Left forelimb (tissue), 1 donor: ENCODE measurements around the gene SLX4IP.
"Not testable (repeated sequence)": the region's sequence is repeated elsewhere in the genome, so short reads cannot be mapped to it uniquely, and the experiment has no call there.

Source experiments
- DNase-seq: peaks from one replicate; pipeline ENCODE4 v3.0.0-alpha.2; 2018; ENCODE audit warnings: low spot score

SLX4IP gene

DNA sequence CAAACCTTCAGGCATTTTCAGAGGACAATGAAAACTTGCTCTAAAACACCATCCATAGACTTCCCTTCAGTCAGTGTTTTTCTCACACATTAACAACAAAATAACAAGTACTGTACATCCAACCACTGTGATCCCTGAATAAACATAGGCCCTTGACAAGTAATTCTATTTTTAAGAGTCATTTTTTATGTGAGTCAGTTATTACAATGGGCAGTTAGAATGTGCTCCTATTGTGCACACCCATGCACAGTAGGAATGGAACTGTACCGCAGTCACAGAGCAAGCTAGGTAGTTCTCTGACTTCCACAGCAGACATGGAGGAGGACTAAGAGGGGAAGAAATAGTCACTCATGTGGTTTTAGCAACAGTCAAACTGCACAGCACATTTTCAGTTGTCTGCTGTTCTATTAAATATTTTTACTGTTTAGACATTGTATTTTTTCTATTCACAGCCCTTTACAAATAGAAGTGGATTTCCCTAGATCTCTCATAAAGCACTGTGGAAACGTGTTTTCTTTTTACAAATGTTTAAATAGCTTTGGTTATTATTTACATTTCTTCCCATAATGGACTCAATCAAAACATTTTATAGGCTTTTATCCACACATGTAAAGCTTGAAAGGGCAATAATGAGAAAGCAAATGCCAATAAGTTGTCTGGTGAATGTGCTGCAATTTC, 138.3 kb downstream of the SLX4IP start:
- DNase-seq = no peak

DNA sequence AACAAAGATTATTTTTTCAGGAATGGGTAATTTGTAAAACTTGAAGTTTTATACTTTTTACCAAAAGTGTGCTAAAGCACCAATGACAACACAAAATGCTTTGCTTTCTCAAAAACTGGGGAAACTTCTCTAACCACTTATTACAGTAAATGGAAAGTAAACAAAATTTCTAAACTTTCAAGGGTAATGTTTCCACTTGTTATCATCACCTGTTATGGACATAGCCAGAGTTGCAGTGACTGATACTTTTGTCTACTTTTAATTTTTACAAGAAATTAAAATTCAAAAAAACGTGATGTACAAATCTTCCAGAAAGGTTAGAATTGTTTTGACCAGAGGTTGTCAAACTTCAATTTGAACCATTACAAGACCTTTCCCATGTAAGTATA, 138.8 kb downstream of the SLX4IP start:
- DNase-seq = no peak

DNA sequence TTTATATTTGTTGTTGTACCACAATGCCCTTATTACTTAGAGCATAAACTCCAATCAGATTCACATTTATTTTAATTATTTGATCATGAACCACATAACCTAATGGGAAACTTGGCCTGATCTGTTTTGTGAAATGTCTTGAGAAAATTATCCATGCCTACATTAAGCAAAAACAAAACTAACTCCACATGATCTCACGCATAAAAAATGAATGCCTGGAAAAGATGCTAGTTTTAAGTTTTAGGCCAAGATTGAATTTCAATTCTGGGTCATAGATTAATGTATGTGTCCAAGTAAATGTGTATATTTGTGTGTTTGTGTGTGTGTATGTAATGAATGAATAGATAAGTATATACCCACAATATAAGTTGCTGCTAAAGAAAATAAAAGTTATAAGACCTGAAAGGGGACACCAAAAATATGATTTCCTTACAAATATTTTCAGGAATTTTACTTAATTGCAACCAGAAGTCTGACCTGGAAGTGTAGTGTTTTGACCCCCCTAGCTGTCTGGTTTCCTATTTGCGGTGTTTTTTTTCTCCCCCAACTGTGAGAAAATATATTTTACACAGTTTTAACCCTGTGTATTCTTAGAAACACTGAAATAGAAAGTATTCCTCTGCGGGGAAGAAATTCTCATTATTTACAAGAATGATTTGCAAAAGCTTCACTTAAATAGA, 141.4 kb downstream of the SLX4IP start:
- DNase-seq = no peak

DNA sequence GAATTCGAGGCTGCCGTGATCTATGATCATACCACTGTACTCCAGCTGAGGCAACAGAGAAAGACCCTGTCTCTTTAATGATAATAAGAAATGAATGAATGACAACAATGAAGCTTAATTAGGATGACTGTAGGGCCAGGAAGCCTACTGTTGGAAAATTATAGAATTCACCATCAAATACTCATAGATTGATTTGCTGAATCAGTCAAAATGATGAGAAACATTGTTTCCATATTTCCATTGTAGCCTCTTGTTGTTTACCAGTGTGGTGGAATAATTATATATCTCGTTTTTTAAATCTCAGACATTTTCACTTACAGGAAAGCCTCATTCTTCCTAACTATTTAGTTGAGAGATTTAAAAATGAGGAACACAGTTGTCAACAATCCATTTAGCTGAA, 142.5 kb downstream of the SLX4IP start:
- DNase-seq = no peak

DNA sequence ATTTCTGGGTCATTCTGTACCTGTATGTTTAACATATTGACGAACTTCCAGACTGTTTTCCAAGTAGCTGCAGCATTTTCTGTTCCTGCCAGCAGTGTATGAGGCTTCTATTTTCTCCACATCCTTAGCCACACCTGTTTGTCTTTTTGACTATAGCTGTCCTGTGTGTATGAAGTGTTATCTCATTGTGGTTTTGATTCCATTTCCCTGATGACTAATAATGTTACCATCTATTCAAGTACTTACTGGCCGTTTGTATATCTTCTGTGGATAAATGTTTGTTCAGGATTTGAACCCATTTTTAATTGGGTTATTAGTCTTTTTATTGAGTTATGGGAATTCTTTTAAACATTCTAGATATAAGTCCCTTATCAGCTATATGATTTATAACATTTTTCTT, 143.5 kb downstream of the SLX4IP start:
- no peak for DNase-seq

DNA sequence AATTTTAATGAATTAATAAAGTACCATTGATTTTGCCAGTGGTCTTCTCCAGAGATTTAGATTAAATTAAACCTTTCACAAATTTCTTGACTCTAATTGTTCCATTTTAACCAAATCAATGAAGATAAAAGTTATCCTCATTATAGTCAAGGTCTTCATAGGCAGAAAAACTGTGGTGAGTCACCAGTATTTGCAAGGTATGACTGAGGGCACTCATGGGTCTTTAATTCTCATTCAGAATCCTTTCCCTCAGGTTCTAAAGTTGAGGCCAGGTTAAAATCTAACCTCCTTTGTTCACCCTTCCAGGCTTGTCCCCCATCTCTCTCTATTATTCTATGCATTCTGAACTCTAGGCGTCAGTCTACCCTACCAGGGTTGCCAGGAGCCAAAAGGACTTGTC, 144.8 kb downstream of the SLX4IP start:
- no peak for DNase-seq

DNA sequence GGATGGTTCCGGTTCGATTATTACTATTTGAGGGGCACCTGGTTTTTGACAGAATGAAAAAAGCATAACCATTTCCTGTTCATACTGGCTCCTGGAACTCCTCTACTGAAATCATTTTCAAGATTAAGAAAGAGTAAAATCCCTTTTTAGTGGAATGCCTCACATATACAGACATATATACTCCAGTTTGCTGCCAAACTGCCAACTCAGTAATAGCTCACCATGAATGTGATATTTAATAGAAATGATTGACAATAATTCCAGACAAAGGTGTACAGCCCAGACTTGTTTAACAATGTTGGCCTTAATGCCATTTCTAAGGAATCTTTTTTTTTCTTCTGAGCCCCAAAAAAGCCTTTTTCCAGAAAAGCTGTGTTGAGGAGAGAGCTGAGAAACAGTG, 145.6 kb downstream of the SLX4IP start:
- DNase-seq = no peak

DNA sequence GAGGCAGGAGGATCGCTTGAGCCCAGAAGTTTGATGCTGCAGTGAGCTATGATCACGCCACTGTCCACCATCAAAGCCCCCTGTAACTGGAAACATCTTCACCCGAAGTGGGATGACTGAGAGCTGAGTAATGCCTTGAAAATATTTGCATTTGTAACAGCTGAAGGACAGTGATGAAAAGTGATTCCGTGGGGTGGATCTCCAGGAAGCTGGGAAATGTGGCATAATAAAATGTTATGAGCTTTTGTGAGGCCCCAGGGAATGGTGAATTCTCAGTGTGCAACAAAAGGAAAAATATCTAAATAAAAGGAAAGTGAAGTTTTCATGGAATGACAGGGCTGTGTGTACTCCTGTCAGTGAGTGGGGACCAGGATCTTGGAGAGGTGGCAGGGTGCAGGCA, 146.7 kb downstream of the SLX4IP start:
- no peak for DNase-seq

DNA sequence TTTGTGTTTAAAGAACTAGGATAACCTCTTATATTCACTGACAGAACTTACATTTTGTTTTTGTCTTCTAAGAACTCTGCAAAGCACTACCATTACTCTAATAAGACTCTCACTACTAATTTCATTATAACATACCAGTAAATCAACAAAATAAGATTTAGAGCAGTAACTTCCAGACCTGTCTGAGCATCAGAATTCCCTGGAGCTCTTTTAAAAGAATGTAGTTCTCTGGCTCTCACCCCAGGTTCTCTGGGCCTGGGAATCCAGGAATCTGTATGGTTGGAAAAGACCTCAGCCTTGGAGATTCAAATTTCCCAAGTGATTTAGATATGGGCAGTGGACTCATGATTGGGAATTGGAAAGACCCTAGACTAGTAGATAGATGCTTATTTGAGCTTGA, 149.3 kb downstream of the SLX4IP start:
- no peak for DNase-seq

DNA sequence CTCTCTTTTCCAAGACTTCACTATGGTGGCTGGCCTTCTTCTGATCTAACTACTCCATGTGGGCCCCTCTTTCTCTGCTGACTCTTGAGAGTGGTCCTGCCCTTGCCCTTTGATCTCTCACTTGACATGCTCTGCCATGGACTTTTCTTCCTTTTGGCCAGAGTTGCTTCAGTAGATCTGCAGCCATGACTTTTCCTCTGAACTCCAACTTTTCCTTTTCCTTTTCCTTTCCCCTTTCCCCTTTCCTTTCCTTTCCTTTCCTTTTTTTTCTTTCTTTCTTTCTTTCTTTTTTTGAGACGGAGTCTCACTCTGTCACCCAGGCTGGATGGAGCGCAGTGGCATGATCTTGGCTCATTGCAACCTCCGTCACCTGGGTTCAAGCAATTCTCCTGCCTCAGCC, 150.2 kb downstream of the SLX4IP start:
- no peak for DNase-seq

DNA sequence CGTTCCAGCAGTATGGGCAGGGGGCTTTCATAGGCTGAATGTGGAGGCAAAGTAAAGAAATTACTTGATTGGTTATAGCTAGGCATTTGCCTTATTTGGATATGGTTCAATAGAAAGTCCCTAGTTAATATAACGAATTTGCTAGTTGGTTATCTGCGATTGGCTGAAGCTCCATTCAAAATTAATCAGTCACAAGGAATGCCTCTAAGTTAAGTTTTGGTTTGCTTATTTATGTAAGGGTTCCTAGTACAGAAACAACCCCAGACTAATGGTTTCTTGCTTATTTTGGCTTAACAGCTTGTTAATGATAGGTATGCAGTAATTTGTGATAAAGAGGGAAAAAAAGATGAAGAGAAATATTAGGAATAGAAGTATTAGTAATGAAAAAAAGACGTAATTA, 151.2 kb downstream of the SLX4IP start:
- no peak for DNase-seq

DNA sequence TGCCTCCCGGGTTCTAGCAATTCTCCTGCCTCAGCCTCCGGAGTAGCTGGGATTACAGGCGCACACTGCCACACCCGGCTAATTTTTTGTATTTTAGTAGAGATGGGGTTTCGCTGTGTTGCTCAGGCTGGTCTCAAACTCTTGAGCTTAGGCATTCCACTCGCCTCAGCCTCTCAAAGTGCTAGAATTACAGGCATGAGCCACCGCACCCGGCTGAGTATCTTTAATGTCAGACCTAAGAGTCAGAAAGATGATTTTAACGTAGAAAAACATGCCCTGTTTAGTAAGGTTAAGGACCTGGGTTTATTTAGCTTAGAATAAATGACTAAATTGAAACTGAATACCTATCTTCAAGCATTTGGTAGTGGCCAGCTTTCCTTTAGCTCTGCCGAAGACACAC, 155.3 kb downstream of the SLX4IP start:
- DNase-seq = not testable (repeated sequence)

DNA sequence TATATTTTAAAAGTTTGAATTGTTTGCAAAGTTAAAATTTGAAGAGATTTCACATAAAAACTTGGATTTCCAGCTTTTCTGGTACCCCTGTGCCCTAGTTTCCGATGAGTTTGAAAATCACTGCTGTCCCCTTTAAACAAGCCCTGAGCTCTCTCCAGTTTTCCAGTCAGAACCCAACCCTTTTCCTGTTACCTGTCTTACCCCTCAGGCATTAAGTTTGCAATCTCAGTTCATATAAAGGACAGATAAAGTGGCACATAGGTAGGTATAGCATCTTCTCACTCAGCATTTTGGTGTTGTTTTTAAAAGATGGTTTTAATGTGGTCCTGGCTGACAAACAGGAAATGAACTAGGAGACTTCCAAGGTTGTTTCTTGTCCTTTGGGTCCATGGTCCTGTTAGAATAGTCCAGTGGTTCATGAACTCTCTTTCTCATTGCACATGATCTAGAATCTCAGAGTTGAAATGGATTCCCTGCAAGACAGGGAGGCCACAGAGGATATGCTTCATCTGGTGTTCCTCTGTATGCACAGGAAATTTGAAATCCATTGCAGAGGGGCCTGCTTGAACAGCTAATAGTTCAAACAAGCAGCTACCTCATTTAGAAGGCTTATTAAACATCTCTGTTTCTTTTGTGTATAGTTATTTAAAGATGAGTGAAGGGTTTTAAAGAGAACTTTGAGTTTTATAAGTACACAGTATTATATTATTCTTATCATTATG, 156.0 kb downstream of the SLX4IP start:
- no peak for DNase-seq

DNA sequence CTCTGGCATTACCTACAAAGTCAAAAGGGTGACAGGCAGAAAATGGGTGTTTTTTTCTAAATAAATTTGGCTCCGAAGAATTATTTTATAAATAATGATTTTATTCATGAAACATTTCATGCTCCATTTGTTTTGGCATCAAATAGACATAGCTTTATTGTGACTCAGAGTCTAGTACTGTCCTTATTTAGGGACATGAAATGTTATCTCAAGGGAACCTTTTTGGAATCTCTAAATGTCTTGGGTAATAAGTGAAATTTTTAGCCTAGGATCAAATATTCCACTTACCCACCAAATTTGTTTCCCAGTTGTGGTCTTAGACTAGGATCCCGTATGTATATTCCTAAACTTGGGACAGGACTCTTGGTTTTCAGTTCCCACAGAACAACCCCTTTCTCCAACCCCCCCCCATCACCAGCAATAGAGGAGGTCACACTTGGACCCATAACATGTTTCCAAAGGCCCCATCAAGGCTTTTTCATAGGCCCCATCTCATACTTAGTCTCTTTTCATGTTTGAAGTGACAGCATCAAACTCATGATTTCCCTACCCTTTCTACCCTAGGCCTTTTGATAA, 156.9 kb downstream of the SLX4IP start:
- no peak for DNase-seq

DNA sequence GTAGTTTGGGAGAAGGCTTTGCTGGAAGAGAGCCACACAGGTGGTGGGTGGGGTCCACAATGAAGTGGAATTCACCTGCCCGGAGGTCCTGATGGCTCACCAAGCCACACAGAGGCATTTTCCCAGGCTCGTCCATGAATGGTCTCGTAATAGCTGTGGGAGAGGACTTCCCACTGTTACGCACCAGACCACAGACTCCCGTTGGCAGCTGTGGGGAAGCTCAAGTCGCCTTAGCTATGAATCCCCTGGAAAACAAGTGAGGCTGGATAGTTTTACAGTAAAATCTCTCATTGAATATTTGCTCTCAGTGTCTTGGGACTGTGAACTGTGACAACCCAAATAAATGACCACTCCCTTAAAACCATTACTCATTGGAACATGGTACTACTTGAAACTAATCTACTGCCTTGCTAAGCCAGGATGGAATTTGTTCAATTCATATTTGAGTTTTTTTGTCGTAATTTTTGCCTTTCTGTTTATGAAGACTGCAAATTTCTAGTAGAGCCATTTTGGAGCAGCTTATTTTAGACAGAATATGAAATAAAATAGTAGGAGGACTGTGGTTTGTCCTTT, 159.3 kb downstream of the SLX4IP start:
- DNase-seq = no peak

DNA sequence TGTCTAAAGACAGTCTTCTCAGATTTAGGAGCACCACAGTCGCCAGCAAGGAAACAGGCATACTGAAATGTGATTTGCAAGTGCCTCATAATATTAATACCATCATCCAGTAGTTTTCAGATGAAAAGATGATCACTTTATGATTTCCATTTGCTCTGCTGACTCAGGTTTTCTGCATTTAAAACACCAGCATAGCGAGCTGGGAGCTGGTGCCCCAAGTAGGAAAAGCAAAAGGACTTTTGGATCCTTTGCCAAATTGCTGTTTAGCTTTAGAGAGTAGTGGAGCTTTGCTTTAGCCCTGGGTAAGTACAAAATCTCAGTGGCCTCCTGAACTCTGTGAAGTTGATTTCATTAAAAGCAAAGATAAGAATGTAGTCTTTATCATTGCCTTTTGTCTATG, 160.2 kb downstream of the SLX4IP start:
- no peak for DNase-seq

DNA sequence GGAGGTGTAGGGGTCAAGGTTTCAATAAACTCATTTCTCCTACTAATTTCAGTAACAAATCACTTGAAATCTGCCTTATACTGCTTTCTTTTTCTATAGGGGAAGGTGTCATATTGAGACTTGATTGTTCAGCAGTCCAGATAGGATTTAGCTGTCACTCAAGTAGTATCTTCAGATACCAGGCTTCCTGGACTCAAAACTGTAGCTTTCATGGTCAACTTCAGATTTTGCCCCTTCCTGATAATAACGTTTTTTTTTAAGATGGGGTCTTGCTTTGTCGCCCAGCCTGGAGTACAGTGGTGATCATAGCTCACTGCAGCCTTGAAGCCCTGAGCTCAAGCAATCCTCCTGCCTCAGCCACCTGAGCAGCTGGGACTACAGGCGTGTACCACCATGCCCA, 160.9 kb downstream of the SLX4IP start:
- DNase-seq = no peak

DNA sequence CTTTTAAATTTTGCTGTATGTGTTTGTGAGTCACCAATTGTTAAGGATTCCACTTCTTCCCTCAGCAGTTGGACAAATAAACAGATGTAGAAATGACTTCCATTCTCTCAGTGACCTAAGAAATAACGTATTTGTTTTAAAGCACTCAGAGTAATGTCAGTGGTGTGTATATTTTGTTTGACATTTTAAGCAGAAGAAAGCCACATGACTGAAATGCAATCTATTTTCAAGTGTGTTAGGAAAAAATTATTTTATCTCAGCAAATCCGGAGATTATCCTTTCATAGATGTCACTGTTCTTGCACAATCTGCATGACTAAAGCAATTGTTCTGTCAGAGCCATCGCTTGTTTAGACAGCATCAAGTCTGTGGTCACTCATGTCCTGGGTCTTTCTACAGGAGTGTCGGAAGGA, 161.6 kb downstream of the SLX4IP start:
- no peak for DNase-seq

DNA sequence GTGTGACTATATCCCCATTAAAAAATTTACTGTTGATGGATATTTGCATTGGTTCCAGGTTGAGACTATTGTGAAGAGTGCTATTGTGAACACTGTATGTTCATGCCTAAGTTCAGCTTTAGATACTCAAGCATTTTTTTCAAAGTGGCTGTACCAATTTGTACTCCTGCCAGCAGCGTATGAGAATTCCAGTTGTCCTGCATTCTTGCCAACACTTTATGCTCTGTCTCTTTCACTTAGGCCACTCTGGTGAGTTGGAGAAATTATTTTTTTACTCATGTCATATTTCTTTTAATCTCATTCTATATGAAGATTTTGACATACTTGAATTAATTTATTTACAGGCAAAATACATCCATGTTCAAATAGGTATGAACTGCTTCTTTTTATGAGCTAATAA, 162.5 kb downstream of the SLX4IP start:
- DNase-seq = no peak

DNA sequence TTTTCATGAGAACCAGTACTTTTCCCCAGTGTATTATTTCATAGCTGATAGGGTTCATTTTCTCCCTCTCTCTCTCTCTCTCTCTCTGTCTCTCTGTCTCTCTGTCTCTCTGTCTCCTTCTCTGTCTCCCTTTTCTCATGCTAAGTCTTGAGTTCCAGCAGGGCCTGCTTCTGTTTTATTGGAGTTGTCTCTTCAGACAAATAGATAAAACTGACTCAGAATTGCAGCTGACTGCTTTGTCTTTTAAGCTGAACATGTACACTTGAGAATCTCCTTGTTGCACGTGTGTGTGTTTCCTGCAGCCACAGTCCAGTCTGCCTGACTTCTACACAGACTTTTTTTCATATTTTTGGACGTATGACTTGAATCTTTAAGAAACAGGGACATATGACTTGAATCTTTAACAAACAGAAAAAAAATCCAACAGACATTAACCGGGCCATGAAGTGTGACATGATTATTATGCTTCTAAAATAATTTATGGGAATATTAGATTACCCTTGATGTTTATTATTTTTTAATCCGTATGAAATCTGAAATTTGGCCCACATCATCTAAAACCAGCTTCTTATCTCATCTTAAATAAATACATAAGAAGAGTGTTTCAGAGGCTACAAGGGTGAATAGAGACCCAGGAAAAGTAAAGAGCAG, 167.2 kb downstream of the SLX4IP start:
- DNase-seq = no peak

DNA sequence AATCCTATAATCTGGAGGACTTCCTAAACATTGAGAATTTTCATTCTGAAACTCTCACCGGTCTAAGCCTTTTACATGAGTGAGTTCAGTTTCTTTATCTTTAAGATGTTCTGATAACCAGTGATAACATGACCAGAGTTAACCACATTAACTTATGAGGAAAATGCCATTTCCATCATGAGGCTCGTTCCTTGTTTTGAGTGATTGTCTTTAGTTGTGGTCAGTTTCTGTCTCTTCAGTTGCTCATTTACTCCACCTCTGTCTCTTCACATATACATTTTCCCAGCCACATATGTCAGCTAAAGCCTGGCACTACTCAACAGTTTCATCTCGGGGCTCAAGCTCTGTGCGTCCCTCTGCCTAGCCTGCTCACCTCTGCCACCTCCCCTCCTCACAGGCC, 168.3 kb downstream of the SLX4IP start:
- no peak for DNase-seq
